ENCODE data around the gene RYR3. TPM values are rescaled to one million over a fixed set of nuclear protein-coding genes. Genes with fewer than 3 reads are reported as not detected.

RYR3 gene
- total and polyA plus RNA-seq, 5 experiments from 2014 or later, result 0.17 to 0.22 TPM; not detected in 3

GRCh38 chr15:33700695-33701303 is 390.0 kb downstream of the RYR3 start:
- Mint-ChIP-seq H3K36me3 (no peaks in the 10 kb centered on the region), H3K4me3 (no peak overlapping the region), H3K9me3 (no peaks in the 10 kb centered on the region), H3K4me1 (peaks cover 0 to 7% (median under 1%) of the 10 kb centered on the region in 4 donors), H3K27ac (no peak overlapping the region), H3K27me3 (peaks cover 3 to 27% (median 10%) of the 10 kb centered on the region in 5 donors)
- POLR2A ChIA-PET, result no interaction called here
- DNase-seq (peak; percentile 15 to 64 (median 48)), ATAC-seq (peak in 1 of 2 donors; percentile 52)

GRCh38 chr15:33701304-33701696 is 390.5 kb downstream of the RYR3 start:
- Mint-ChIP-seq H3K27ac (no peak overlapping the region), H3K4me1 (peaks cover 0 to 7% (median under 1%) of the 10 kb centered on the region in 4 donors), H3K9me3 (no peaks in the 10 kb centered on the region), H3K36me3 (no peaks in the 10 kb centered on the region), H3K27me3 (peaks cover 3 to 26% (median 10%) of the 10 kb centered on the region in 5 donors), H3K4me3 (no peak overlapping the region)
- POLR2A ChIA-PET, result no interaction called here
- ATAC-seq (no peak), DNase-seq (no peak)

- ATAC-seq, result no peak
- H3K27me3 Mint-ChIP-seq, result peaks cover 0 to 3% (median 0%) of the 10 kb centered on the region in 5 donors
- peaks cover 0 to 14% (median 0%) of the 10 kb centered on the region in 3 donors for H3K36me3 Mint-ChIP-seq
- DNase-seq, result no peak
- peaks cover 0 to 26% (median 13%) of the 10 kb centered on the region in 9 donors for H3K9me3 Mint-ChIP-seq
- H3K4me3 Mint-ChIP-seq, result no peak overlapping the region
- no peaks in the 10 kb centered on the region for H3K4me1 Mint-ChIP-seq
- H3K27ac Mint-ChIP-seq, result no peak overlapping the region
- POLR2A ChIA-PET, result no interaction called here
Observed at GRCh38 chr15:33706173-33706572, 395.4 kb downstream of the RYR3 start.

- H3K36me3 Mint-ChIP-seq, result peaks cover 0 to 20% (median 0%) of the 10 kb centered on the region in 3 donors
- ATAC-seq, result no peak
- POLR2A ChIA-PET, result no interaction called here
- no peak overlapping the region for H3K4me3 Mint-ChIP-seq
- no peak overlapping the region for H3K27ac Mint-ChIP-seq
- peaks cover 0 to 44% (median 23%) of the 10 kb centered on the region in 9 donors for H3K9me3 Mint-ChIP-seq
- DNase-seq, result no peak
- no peaks in the 10 kb centered on the region for H3K4me1 Mint-ChIP-seq
- H3K27me3 Mint-ChIP-seq, result peaks cover 0 to 10% (median 3%) of the 10 kb centered on the region in 5 donors
Observed at GRCh38 chr15:33710748-33711147, 400.0 kb downstream of the RYR3 start.

GRCh38 chr15:33716025-33716424 is 405.3 kb downstream of the RYR3 start:
- Mint-ChIP-seq H3K4me1 (peaks cover 0 to under 1% (median 0%) of the 10 kb centered on the region in 4 donors), H3K36me3 (peaks cover 0 to 6% (median 0%) of the 10 kb centered on the region in 3 donors), H3K27ac (no peak overlapping the region), H3K4me3 (no peak overlapping the region), H3K9me3 (peaks cover 0 to 20% (median 9%) of the 10 kb centered on the region in 9 donors), H3K27me3 (peaks cover 0 to 15% (median 5%) of the 10 kb centered on the region in 5 donors)
- ATAC-seq (no peak), DNase-seq (no peak)
- POLR2A ChIA-PET, result no interaction called here

GRCh38 chr15:33720952-33721351 is 410.2 kb downstream of the RYR3 start:
- POLR2A ChIA-PET, result no interaction called here
- Mint-ChIP-seq H3K9me3 (no peaks in the 10 kb centered on the region), H3K4me1 (peaks cover 0 to 2% (median 0%) of the 10 kb centered on the region in 4 donors), H3K36me3 (no peaks in the 10 kb centered on the region), H3K27me3 (peaks cover 0 to 6% (median 3%) of the 10 kb centered on the region in 5 donors), H3K27ac (no peak overlapping the region), H3K4me3 (no peak overlapping the region)
- ATAC-seq (no peak), DNase-seq (no peak)

- DNase-seq (no peak), ATAC-seq (no peak)
- peaks cover 0 to 5% (median 3%) of the 10 kb centered on the region in 5 donors for H3K27me3 Mint-ChIP-seq
- H3K27ac Mint-ChIP-seq, result no peak overlapping the region
- H3K36me3 Mint-ChIP-seq, result no peaks in the 10 kb centered on the region
- no peaks in the 10 kb centered on the region for H3K9me3 Mint-ChIP-seq
- H3K4me1 Mint-ChIP-seq, result peaks cover 0 to 2% (median 0%) of the 10 kb centered on the region in 4 donors
- no peak overlapping the region for H3K4me3 Mint-ChIP-seq
- POLR2A ChIA-PET, result no interaction called here
Observed at GRCh38 chr15:33722005-33722672, 411.4 kb downstream of the RYR3 start.

- DNase-seq, result no peak
- H3K27ac Mint-ChIP-seq, result no peak overlapping the region
- H3K36me3 Mint-ChIP-seq, result no peaks in the 10 kb centered on the region
- peaks cover 0 to 3% (median 2%) of the 10 kb centered on the region in 5 donors for H3K27me3 Mint-ChIP-seq
- no peaks in the 10 kb centered on the region for H3K9me3 Mint-ChIP-seq
- no peak for ATAC-seq
- peaks cover 0 to 2% (median 0%) of the 10 kb centered on the region in 4 donors for H3K4me1 Mint-ChIP-seq
- no peak overlapping the region for H3K4me3 Mint-ChIP-seq
- POLR2A ChIA-PET, result no interaction called here
Observed at GRCh38 chr15:33722673-33723015, 411.9 kb downstream of the RYR3 start.

GRCh38 chr15:33724321-33725036 is 413.7 kb downstream of the RYR3 start:
- no peak for DNase-seq
- Mint-ChIP-seq H3K27me3 (peaks cover 0 to 5% (median 2%) of the 10 kb centered on the region in 5 donors), H3K4me3 (no peak overlapping the region), H3K27ac (peak overlapping the region in 1 of 10 donors; percentile 6), H3K36me3 (no peaks in the 10 kb centered on the region), H3K9me3 (no peaks in the 10 kb centered on the region), H3K4me1 (peaks cover 0 to 2% (median 0%) of the 10 kb centered on the region in 4 donors)
- POLR2A ChIA-PET, result no interaction called here
- ATAC-seq, result no peak

- Mint-ChIP-seq H3K4me1 (no peaks in the 10 kb centered on the region), H3K27me3 (peaks cover 0 to 6% (median 0%) of the 10 kb centered on the region in 5 donors), H3K27ac (peak overlapping the region in 1 of 10 donors; percentile 1), H3K36me3 (no peaks in the 10 kb centered on the region), H3K9me3 (no peaks in the 10 kb centered on the region), H3K4me3 (no peak overlapping the region)
- DNase-seq (no peak), ATAC-seq (no peak)
- POLR2A ChIA-PET, result no interaction called here
Observed at GRCh38 chr15:33729653-33730052, 418.9 kb downstream of the RYR3 start.

- no peaks in the 10 kb centered on the region for H3K36me3 Mint-ChIP-seq
- no peaks in the 10 kb centered on the region for H3K9me3 Mint-ChIP-seq
- DNase-seq (no peak), ATAC-seq (no peak)
- no peak overlapping the region for H3K4me3 Mint-ChIP-seq
- no peaks in the 10 kb centered on the region for H3K4me1 Mint-ChIP-seq
- H3K27ac Mint-ChIP-seq, result no peak overlapping the region
- peaks cover 0 to 6% (median 0%) of the 10 kb centered on the region in 5 donors for H3K27me3 Mint-ChIP-seq
- POLR2A ChIA-PET, result no interaction called here
Observed at GRCh38 chr15:33730815-33731214, 420.0 kb downstream of the RYR3 start.

GRCh38 chr15:33735143-33735542 is 424.4 kb downstream of the RYR3 start:
- Mint-ChIP-seq H3K4me3 (no peak overlapping the region), H3K36me3 (no peaks in the 10 kb centered on the region), H3K4me1 (peaks cover 0 to 6% (median 0%) of the 10 kb centered on the region in 4 donors), H3K27me3 (peaks cover 0 to 3% (median 0%) of the 10 kb centered on the region in 5 donors), H3K9me3 (no peaks in the 10 kb centered on the region), H3K27ac (no peak overlapping the region)
- DNase-seq (no peak), ATAC-seq (no peak)
- POLR2A ChIA-PET, result no interaction called here

GRCh38 chr15:33735637-33736247 is 425.0 kb downstream of the RYR3 start:
- Mint-ChIP-seq H3K4me3 (no peak overlapping the region), H3K4me1 (peaks cover 0 to 6% (median 0%) of the 10 kb centered on the region in 4 donors), H3K27ac (no peak overlapping the region), H3K36me3 (no peaks in the 10 kb centered on the region), H3K27me3 (peaks cover 0 to 4% (median 2%) of the 10 kb centered on the region in 5 donors), H3K9me3 (no peaks in the 10 kb centered on the region)
- no peak for ATAC-seq
- POLR2A ChIA-PET, result no interaction called here
- peak in 2 of 10 donors; percentile 5 to 13 for DNase-seq
